H54 (cell line): ENCODE data around the gene LRIG2.
"Not testable (repeated sequence)": the region's sequence is repeated elsewhere in the genome, so short reads cannot be mapped to it uniquely, and the experiment has no call there.

Source experiments
- DNase-seq: peaks from one replicate; pipeline ENCODE4 v3.0.0; 2011; ENCODE audit warnings: low spot score, mixed read lengths; ENCODE audit not compliant: insufficient read length
- FAIRE-seq: peaks from 3 replicates; lab custom pipeline; 2011; peaks lifted over from hg19 to GRCh38; lab: Jason Lieb, UNC
- POLR2A ChIP-seq: IDR thresholded peaks from 2 replicates; pipeline ENCODE4 v1.6.1; 2011; ENCODE audit warnings: low read depth, mild to moderate bottlenecking, low read length

The LRIG2 gene

DNA sequence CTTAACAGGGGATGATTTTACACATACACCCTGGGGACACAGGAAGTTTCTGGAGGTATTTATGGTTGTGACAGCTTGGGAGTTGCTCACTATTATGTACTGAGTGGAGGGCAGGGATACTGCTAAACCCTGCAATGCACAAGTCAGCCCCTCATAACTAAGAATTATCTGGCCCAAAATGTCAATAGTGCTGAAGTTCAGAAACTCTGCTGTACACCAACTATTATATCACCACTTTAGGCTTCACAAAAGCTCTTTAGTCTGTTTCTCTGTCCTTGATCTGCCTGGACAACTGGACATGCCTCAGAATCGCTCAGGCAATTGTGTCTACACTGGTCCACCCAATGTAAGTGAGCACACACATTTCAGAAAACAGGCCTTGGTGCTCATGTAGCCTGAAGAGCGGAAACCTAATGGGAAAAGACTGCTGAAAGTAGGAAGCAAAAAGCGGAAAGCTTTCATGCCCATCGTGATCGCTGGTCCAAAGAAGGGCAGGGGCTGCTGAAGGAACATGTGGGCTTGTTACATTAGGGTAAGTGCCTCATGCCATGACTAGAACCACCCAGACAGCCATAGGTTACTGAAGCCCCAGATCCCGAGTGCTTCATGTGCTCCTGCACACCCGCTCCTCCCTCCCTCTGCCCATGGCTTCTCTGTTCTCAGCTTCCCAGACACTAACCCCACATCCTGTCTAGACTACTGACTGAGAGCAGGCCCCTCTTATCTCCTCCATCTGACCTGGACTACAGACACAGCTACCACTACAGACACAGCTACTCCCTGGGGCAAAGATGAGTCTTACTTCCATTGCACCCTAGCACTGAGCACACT is 73.5 kb downstream of the LRIG2 start:
- no peak for TF ChIP-seq POLR2A
- no peak for DNase-seq
- no peak for FAIRE-seq

DNA sequence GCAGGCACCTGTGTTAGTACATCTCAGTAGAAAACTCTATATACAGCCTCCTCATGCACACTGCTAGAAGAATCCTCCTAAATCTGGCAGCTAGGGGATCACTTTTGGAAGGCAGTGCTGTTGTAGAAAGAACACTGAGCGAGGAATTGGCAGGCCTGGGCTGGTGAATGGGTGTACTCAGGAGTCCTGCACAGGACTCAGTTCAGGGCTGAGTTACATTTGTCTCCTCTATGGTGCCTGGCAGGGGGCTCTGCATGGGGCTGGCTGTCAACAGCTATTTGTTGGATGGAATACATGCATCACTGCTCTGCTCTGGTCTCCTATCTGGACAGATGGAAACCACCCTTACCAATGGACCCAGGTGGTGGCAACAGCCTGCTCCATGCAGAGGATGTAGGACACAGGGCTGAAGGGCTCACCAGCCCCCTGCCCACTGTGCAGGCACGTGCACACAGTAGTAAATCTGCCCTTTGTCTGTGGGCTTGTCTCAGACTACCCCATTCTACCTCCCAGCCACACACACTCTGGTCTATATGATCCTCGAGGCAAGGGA is 74.2 kb downstream of the LRIG2 start:
- FAIRE-seq, result no peak
- no peak for DNase-seq
- TF ChIP-seq POLR2A, result no peak

DNA sequence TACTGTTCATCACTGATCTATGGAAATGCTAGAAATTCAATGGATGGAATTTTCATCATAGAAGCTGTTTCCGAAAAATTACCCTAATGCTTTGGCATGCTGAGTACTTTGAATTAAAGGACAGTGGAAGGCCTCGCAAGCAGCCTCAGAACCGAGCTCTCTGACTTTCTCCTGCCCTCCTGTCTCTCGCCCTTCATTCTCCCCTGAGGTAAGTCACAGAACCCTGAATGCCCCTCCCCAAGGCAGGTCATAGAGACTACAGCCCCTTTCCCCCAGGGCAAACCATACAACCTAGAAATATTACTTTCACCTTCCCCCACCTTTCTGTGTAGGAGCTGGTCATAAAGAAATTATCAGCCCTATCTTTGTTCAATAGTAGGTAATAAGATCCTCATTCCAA is 74.8 kb downstream of the LRIG2 start:
- FAIRE-seq (no peak), DNase-seq (no peak)
- no peak for TF ChIP-seq POLR2A

DNA sequence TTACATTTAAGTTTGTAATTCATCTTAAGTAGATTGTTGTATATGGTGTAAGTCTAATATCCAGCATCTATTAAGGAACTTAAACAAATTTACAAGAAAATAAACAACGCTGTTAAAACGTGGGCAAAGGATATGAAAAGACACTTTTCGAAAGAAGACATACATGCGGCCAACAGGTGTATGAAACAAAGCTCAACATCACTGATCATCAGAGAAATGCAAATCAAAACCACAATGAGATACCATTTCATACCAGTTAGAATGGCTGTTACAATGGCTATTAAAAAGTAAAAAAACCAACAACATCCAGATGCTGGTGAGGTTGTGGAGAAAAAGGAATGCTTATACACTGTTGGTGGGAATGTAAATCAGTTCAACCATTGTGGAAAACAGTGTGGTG is 77.5 kb downstream of the LRIG2 start:
- not testable (repeated sequence) for FAIRE-seq, DNase-seq

DNA sequence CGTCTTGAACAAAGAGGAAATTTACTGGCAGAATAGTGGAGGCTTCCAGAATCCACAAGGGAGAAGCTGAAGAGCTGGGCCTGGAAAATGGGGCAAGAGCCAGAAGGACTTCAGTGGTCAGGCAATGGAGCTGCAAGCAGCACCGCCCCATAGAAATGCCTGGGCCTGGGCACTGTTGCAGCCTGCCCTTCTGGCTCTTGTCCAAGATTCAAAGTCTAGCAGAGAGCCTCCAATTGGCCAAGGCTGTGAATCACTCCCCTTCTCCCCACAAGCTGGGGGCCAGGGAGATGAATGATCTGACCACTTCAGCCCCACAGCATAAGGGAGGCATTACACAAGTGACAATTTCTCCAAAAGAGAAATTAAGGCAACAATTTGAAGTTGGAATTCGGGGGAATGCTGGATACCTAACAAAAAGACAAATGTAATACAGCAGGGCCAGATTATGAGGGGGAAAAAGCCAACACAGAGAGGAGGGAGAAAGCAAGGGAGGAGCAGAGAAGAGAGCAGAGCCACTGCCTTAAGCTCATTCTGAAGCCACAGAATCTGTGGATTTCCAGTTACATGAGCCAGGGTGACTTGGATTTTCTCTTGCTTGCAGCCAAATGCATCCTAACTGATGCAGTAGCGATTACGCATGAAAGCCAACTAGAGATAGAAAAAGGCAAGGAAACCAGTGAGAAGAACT is 80.3 kb downstream of the LRIG2 start:
- FAIRE-seq (no peak), DNase-seq (no peak)
- TF ChIP-seq POLR2A, result no peak

DNA sequence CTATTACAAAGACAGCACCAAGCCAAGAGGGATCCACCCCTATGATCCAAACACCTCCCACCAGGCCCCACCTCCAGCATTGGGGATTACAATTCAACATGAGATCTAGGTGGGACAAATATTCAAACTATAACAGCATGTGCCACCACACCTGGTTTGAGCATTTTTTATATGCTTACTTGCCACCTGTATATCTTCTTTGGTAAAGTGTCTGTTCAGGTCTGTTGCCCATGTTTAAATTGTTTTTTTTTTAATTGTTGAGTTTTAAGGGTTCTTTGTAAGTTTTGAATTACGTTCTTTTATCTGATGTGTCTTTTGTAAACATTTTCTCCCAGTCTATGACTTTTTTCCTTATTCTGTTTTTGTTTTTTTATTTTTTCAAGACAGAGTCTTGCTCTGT is 83.4 kb downstream of the LRIG2 start:
- TF ChIP-seq POLR2A, result no peak
- FAIRE-seq, result no peak
- no peak for DNase-seq

DNA sequence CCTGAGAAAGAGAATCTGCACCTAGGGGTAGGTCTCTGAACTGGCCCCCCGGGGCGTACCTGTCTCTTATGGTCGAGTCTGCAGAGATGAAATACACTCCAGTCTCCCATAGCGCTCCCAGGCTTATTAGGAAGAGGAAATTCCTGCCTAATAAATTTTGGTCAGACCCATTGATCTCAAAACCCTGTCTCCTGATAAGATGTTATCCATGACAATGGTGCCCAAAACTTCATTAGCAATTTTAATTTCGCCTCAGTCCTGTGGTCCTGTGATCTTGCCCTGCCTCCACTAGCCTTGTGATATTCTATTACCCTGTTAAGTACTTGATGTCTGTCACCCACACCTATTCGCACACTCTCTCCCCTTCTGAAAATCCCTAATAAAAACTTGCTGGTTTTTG is 85.7 kb downstream of the LRIG2 start:
- DNase-seq, FAIRE-seq: not testable (repeated sequence)

DNA sequence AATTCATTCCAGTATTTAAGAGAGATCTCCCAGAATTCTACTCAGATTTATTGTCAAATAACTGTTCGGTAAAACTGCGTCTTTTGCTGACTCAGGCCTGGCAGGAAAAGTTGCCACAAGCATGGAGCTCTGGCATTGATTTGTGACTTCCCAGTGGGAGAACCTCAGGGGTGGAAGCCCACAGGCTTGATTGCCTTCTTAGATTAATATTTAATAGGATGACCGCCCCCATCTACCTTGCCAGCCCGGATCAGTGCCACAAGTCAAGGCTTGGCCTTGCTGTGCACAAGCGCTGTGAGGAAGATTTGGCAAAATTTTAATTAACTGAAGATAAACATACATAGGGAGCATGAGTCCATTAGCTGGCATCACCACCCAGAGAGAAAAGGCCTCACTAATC is 93.5 kb downstream of the LRIG2 start:
- no peak for TF ChIP-seq POLR2A
- DNase-seq, result no peak
- no peak for FAIRE-seq

DNA sequence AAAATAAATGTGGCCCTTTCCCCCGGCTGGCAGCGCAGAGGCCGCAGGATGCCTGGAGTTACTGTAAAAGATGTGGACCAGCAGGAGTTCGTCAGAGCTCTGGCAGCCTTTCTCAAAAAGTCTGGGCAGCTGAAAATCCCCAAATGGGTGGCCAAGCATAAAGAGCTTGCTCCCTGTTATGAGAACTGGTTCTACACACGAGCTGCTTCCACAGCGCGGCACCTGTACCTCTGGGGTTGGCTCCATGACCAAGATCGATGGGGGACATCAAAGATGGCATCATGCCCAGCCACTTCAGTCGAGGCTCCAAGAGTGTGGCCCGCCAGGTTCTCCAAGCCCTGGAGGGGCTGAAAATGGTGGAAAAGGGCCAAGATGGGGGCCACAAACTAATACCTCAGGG is 95.9 kb downstream of the LRIG2 start:
- no peak for DNase-seq
- no peak for FAIRE-seq
- no peak for TF ChIP-seq POLR2A

DNA sequence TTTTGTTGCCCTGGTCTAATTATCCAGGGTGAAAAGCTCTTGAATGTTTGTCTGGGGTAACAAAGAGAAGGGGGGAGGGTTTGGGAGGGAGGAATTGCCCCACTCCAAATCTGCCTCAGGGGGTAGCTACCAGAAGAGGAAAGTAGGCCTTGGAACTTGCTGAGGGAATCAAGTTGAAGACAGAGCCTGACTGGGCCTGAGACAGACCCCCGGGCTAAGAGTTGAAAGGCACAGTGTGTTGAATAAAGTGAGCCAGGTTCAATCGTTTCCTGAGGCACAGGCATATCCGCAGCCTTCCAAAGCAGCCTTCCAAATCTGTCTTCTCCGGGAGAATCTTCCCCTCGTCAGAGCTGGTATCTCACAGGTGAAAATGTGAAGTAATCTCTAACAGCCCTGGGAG is 96.6 kb downstream of the LRIG2 start:
- DNase-seq (no peak), FAIRE-seq (no peak)
- no peak for TF ChIP-seq POLR2A

DNA sequence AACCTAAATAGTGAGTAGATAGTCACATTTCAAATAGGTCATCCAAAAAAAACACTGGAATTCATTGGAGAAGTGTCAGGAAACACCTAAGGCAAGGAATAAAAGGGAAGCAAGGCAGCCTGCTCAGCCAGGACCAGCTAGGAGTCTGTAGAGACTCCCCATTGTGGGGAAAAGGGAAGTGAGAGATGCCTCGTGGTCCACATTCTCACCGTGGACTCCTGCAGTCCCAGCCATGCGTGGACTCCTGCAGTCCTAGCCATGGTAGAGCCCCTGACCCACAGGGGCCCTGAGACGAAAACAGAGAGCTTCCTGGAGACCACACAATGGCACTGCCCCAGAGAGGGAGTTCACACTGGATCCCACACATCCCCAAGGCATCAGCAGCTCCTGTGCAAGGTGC is 97.5 kb downstream of the LRIG2 start:
- FAIRE-seq (no peak), DNase-seq (no peak)
- TF ChIP-seq POLR2A, result no peak

DNA sequence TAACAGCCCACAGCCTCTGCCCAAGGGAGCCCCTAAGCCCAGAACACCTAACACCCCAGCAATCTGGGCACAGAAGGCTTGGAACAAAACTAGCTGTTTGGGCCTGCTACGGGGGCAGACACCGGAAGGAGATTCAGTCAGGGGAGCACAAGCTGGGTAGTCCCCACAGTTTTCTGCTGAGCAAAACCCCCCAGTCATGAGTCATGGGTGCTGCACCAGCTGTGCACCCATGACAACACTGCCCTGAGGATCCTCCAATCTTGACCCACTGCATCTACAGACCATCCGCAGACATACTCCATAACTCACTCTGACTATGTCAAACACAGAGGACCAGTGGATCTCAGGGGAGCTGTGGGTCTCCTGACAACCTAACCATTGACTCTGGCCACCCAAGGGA is 105.1 kb downstream of the LRIG2 start:
- FAIRE-seq (no peak), DNase-seq (no peak)
- TF ChIP-seq POLR2A, result no peak

DNA sequence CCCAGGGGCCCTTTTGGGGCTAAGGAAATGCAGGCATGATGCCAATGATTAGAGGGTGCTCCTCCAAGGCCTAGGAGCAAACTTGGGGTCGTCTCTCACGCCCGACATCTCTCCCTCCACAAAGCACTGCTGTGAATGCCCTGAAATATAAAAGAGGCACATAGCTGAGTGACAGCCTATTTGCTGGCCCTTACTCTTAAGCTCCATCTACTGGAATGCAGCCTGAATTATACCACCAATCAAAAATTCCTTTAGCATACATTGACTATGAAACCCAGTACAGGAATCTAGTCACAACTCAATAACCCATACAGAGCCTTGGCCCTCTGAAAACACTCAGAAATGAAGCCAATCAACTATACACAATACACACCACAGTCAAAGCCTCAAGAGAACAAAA is 105.5 kb downstream of the LRIG2 start:
- FAIRE-seq (no peak), DNase-seq (no peak)
- TF ChIP-seq POLR2A, result no peak
